Measurements from ENCODE around the gene HTD2. TPM values are rescaled to one million over a fixed set of nuclear protein-coding genes. Genes with fewer than 3 reads are reported as not detected.

HTD2 gene
- total RNA-seq, 1 experiment from 2014 or later = 13.5 TPM

GRCh38 chr3:58345457-58345856 is 39.1 kb downstream of the HTD2 start:
- no peak overlapping the region for H3K9ac ChIP-seq (ENCODE audit: low read length)
- ChIA-PET CTCF (no interaction called here), RAD21 (ENCODE audit: low non-redundant PET in 1 of 2, low total read pairs in 2 of 2, uncharacterized antibody in 2 of 2, unreplicated experiment in 2 of 2) (no interaction called here), POLR2A (no interaction called here)
- H3K36me3 ChIP-seq (ENCODE audit: control insufficient read depth in 1 of 2, insufficient read depth in 2 of 2, low read length in 2 of 2) = no peaks in the 10 kb centered on the region
- ATAC-seq (no peak), DNase-seq (ENCODE audit: low read depth, low spot score) (no peak)
- intact Hi-C loops (cut with micrococcal nuclease) = no loop called here
- no peaks in the 10 kb centered on the region for H3K9me2 ChIP-seq (ENCODE audit: insufficient read depth)
- no peak overlapping the region for H3K4me3 ChIP-seq (replicated peaks in 1 of 2; ENCODE audit: low read depth in 1 of 2, low read length in 2 of 2)
- H3K4me2 ChIP-seq (ENCODE audit: low read length) = no peak overlapping the region
- H3K4me1 ChIP-seq (ENCODE audit: control insufficient read depth in 1 of 2, insufficient read depth in 2 of 2, low read length in 2 of 2) = peaks cover 3 to 6% of the 10 kb centered on the region in 2 experiments; a peak in 3 of 4 replicates
- no peaks in the 10 kb centered on the region for H4K20me1 ChIP-seq (ENCODE audit: insufficient read depth)
- no peak overlapping the region for H3K27ac ChIP-seq (ENCODE audit: low read depth, low read length)
- no peaks in the 10 kb centered on the region for H3K27me3 ChIP-seq (ENCODE audit: insufficient read depth, low read length)
- BruUV-seq (replicated peaks) = no TSS peak
- TF ChIP-seq POLR2AphosphoS5 (IDR thresholded peaks at IDR 0.05; ENCODE audit: low read depth, low read length) (no peak), SP1 (IDR thresholded peaks at IDR 0.05; ENCODE audit: low read depth) (no peak), CBX3 (IDR thresholded peaks at IDR 0.05; ENCODE audit: low read depth) (no peak), EZH2 (IDR thresholded peaks at IDR 0.05) (no peak), REST (IDR thresholded peaks at IDR 0.05; ENCODE audit: low read depth) (no peak), ZBTB33 (IDR thresholded peaks at IDR 0.05; ENCODE audit: extremely low read depth, insufficient replicate concordance, low read length) (no peak), ELF1 (IDR thresholded peaks at IDR 0.05; ENCODE audit: borderline replicate concordance, low read depth) (no peak), EZH2phosphoT487 (IDR thresholded peaks at IDR 0.05; ENCODE audit: borderline replicate concordance) (no peak), RAD21 (IDR thresholded peaks at IDR 0.05; ENCODE audit: low read depth) (no peak), ZFX (IDR thresholded peaks at IDR 0.05) (no peak)
- no peak overlapping the region for H2AFZ ChIP-seq (ENCODE audit: low read depth, low read length, poor library complexity, severe bottlenecking)
- no peaks in the 10 kb centered on the region for H3K79me2 ChIP-seq (ENCODE audit: insufficient read depth, low read length)
- no peaks in the 10 kb centered on the region for H3K9me3 ChIP-seq (ENCODE audit: control insufficient read depth in 1 of 2, insufficient read depth in 1 of 2, low read depth in 1 of 2, low read length in 2 of 2)
